H1 (cell line): ENCODE data around the gene CSAG1. TPM values are rescaled to one million over a fixed set of nuclear protein-coding genes. Genes with fewer than 3 reads are reported as not detected.
"Not testable (repeated sequence)": the region's sequence is repeated elsewhere in the genome, so short reads cannot be mapped to it uniquely, and the experiment has no call there.

ENCODE experiments used
- CTCF ChIA-PET: fragments of 300-600 bp; sonication (Branson Sonifier 250); formaldehyde crosslinking; loops from one replicate; lab custom pipeline; 2021; ENCODE audit not compliant: partially characterized antibody; lab: Charles Lee
- POLR2A ChIA-PET: fragments of 300-600 bp; sonication (Branson Sonifier 250); formaldehyde crosslinking; loops from one replicate; lab custom pipeline; 2021; ENCODE audit warnings: inconsistent platforms; ENCODE audit not compliant: partially characterized antibody; lab: Charles Lee
- DNase-seq, 2 experiments: peaks; one replicate each; pipeline versions ENCODE4 v3.0.0 to v3.0.0-alpha.2; 2010 to 2022; ENCODE audit warnings: low spot score in 2 of 2, low read depth in 1 of 2, mixed read lengths in 1 of 2
- FAIRE-seq: peaks from 2 replicates; lab custom pipeline; 2011; peaks lifted over from hg19 to GRCh38; lab: Jason Lieb, UNC
- H2AFZ ChIP-seq: 2 replicates; pipeline ENCODE4 v1.8.1; 2012; ENCODE audit warnings: low read length, inconsistent platforms
- H2AK5ac ChIP-seq: 2 replicates; pipeline ENCODE4 v1.6.1; 2013; ENCODE audit warnings: low read depth, low read length
- H2BK120ac ChIP-seq: replicated peaks from 2 replicates; pipeline ENCODE3; 2013; ENCODE audit warnings: low read depth, low read length, inconsistent platforms
- H2BK12ac ChIP-seq: 2 replicates; pipeline ENCODE4 v1.6.1; 2013; ENCODE audit warnings: low read depth, low read length
- H2BK15ac ChIP-seq: 2 replicates; pipeline ENCODE4 v1.6.1; 2013; ENCODE audit warnings: low read length
- H2BK20ac ChIP-seq: 2 replicates; pipeline ENCODE4 v1.6.1; 2013; ENCODE audit warnings: low read length
- H2BK5ac ChIP-seq: 2 replicates; pipeline ENCODE4 v1.6.1; 2013; ENCODE audit warnings: low read depth, low read length
- H3K14ac ChIP-seq: 2 replicates; pipeline ENCODE4 v1.6.1; 2013; ENCODE audit warnings: inconsistent platforms; ENCODE audit not compliant: insufficient read length
- H3K18ac ChIP-seq: 2 replicates; pipeline ENCODE4 v1.6.1; 2013; ENCODE audit warnings: low read length; ENCODE audit errors: extremely low read depth
- H3K23ac ChIP-seq: 2 replicates; pipeline ENCODE4 v1.6.1; 2013; ENCODE audit warnings: inconsistent platforms; ENCODE audit not compliant: insufficient read length
- H3K23me2 ChIP-seq: 2 replicates; pipeline ENCODE4 v1.6.1; 2013; ENCODE audit warnings: low read depth, low read length
- H3K27ac ChIP-seq: 2 replicates; pipeline ENCODE4 v1.6.1; 2011; ENCODE audit warnings: low read depth, low read length, inconsistent platforms
- H3K27me3 ChIP-seq, 4 experiments: replicated peaks in 1 of 4; 1 replicate in 1 of 4; 2 replicates in 3 of 4; pipeline versions ENCODE4 v1.6.1 to v1.8.1; 2011 to 2013; ENCODE audit warnings: low read length in 3 of 4, mild to moderate bottlenecking in 3 of 4, inconsistent platforms in 2 of 4, mixed read lengths in 2 of 4, moderate library complexity in 1 of 4; ENCODE audit not compliant: control insufficient read depth in 3 of 4, insufficient read depth in 3 of 4; ENCODE audit errors: extremely low read depth in 1 of 4
- H3K36me3 ChIP-seq, 4 experiments: 2 replicates each; pipeline versions ENCODE4 v1.6.1 to v1.8.1; 2011 to 2013; ENCODE audit warnings: mild to moderate bottlenecking in 4 of 4, low read length in 3 of 4, moderate library complexity in 2 of 4, control low read depth in 1 of 4, inconsistent platforms in 1 of 4; ENCODE audit not compliant: insufficient read depth in 4 of 4, control insufficient read depth in 2 of 4
- H3K4ac ChIP-seq: replicated peaks from 2 replicates; pipeline ENCODE3; 2013; ENCODE audit warnings: low read length, low read depth, mixed read lengths, inconsistent platforms; ENCODE audit not compliant: insufficient read length
- H3K4me1 ChIP-seq, 4 experiments: replicated peaks in 1 of 4; 1 replicate in 1 of 4; 2 replicates in 3 of 4; pipeline versions ENCODE4 v1.6.1 to v1.8.1; 2011 to 2013; ENCODE audit warnings: low read length in 3 of 4, inconsistent platforms in 2 of 4, mixed read lengths in 1 of 4; ENCODE audit not compliant: insufficient read depth in 4 of 4, control insufficient read depth in 3 of 4
- H3K4me2 ChIP-seq, 2 experiments: 2 replicates each; pipeline versions ENCODE4 v1.6.1 to v1.8.1; 2011 to 2013; ENCODE audit warnings: low read depth in 2 of 2, low read length in 2 of 2, control low read depth in 1 of 2, inconsistent platforms in 1 of 2, mild to moderate bottlenecking in 1 of 2; ENCODE audit not compliant: insufficient read depth in 1 of 2
- H3K4me3 ChIP-seq, 4 experiments: fragments of 200-600, 300-600 bp in 1 of 4; sonication (generic), shearing (Covaris generic), sonication (Bioruptor Twin) in 1 of 4; 2 replicates each; pipeline versions ENCODE4 v1.5.1 to v1.8.1; 2011 to 2016; ENCODE audit warnings: low read length in 4 of 4, low read depth in 3 of 4, control low read depth in 2 of 4, inconsistent platforms in 2 of 4, mild to moderate bottlenecking in 2 of 4, mixed read lengths in 1 of 4, moderate library complexity in 1 of 4; ENCODE audit not compliant: insufficient read depth in 2 of 4; ENCODE audit errors: extremely low read depth in 1 of 4
- H3K56ac ChIP-seq: replicated peaks from 2 replicates; pipeline ENCODE3; 2013; ENCODE audit warnings: low read depth, mild to moderate bottlenecking, mixed read lengths, low read length, inconsistent platforms; ENCODE audit not compliant: insufficient read length
- H3K79me1 ChIP-seq: 2 replicates; pipeline ENCODE4 v1.6.1; 2013; ENCODE audit warnings: low read depth, low read length, control low read depth
- H3K79me2 ChIP-seq, 2 experiments: 2 replicates each; pipeline versions ENCODE4 v1.6.1 to v1.8.1; 2012 to 2013; ENCODE audit warnings: low read length in 2 of 2, mild to moderate bottlenecking in 2 of 2, inconsistent platforms in 1 of 2; ENCODE audit not compliant: insufficient read depth in 2 of 2, control insufficient read depth in 1 of 2
- H3K9ac ChIP-seq, 4 experiments: replicated peaks in 1 of 4; 1 replicate in 1 of 4; 2 replicates in 3 of 4; pipeline versions ENCODE4 v1.6.1 to v1.8.1; 2011 to 2013; ENCODE audit warnings: low read depth in 3 of 4, low read length in 3 of 4, control low read depth in 2 of 4, mild to moderate bottlenecking in 2 of 4, moderate library complexity in 2 of 4, inconsistent platforms in 1 of 4; ENCODE audit errors: extremely low read depth in 1 of 4
- H3K9me3 ChIP-seq, 2 experiments: 2 replicates each; pipeline versions ENCODE4 v1.6.1 to v1.8.1; 2012 to 2013; ENCODE audit warnings: mild to moderate bottlenecking in 2 of 2, moderate library complexity in 2 of 2, control low read depth in 1 of 2, inconsistent platforms in 1 of 2, low read depth in 1 of 2, low read length in 1 of 2, mixed read lengths in 1 of 2; ENCODE audit not compliant: insufficient read depth in 2 of 2
- H4K20me1 ChIP-seq, 2 experiments: replicated peaks in 1 of 2; 2 replicates each; pipeline versions ENCODE3 to v1.8.1; 2011 to 2013; ENCODE audit warnings: inconsistent platforms in 2 of 2, low read length in 2 of 2, mild to moderate bottlenecking in 1 of 2; ENCODE audit not compliant: insufficient read depth in 2 of 2, control insufficient read depth in 1 of 2
- H4K5ac ChIP-seq: 2 replicates; pipeline ENCODE4 v1.6.1; 2013; ENCODE audit warnings: low read length, low read depth, mixed read lengths, inconsistent platforms; ENCODE audit not compliant: insufficient read length
- H4K8ac ChIP-seq: 2 replicates; pipeline ENCODE4 v1.8.0; 2013; ENCODE audit warnings: mild to moderate bottlenecking, moderate library complexity, low read length, inconsistent platforms; ENCODE audit not compliant: insufficient read depth; ENCODE audit errors: extremely low read depth
- H4K91ac ChIP-seq: replicated peaks from 2 replicates; pipeline ENCODE3; 2013; ENCODE audit warnings: low read length, mixed read lengths, inconsistent platforms; ENCODE audit not compliant: insufficient read length
- WGBS, 2 experiments: shearing (Covaris generic) in 1 of 2; methylation state at CpG; one replicate each; pipeline versions ENCODE4 v1.1.6 to v1.1.7; 2013 to 2015; ENCODE audit warnings: low lambda C conversion rate in 2 of 2, mixed read lengths in 2 of 2, inconsistent platforms in 1 of 2, low coverage in 1 of 2, missing lambda C conversion rate in 1 of 2; ENCODE audit not compliant: insufficient replicate concordance in 2 of 2, insufficient coverage in 1 of 2, insufficient read length in 1 of 2; ENCODE audit errors: extremely low coverage in 1 of 2, missing lambda C conversion rate in 1 of 2; 5-methylcytosine and 5-hydroxymethylcytosine counted together
- polyA plus RNA-seq, 7 experiments: library from polyadenylated mRNA; depleted of rRNA in 3 of 7; stranded (reverse) in 5 of 7; unstranded in 2 of 7; fragments of >200 nt in 5 of 7; fragments of 200-250 nt in 2 of 7; gene quantifications; 1 replicate in 5 of 7; 2 replicates in 1 of 7; 4 replicates in 1 of 7; pipeline versions ENCODE4 v1.2.1 to v1.2.3, GENCODE V29; 2011 to 2013; ENCODE audit warnings: missing spikeins in 2 of 7, mixed read lengths in 2 of 7
- total RNA-seq: library from RNA; stranded (reverse); fragmentation: NEBNext Ultra II Directional; extraction: Animal tissue kit (Norgen Biotek cat#: 25700); gene quantifications from 2 replicates; pipeline ENCODE4 v1.2.1, GENCODE V29; 2021

CSAG1 gene
- total and polyA plus RNA-seq, 2 of the 8 experiments (the other 6 are each of a cell fraction or from before 2014, with no cell fraction given), result not detected

GRCh38 chrX:152697952-152698931 lies 35.3 kb downstream of the CSAG1 start, which contains the start of gene MAGEA3:
Gene MAGEA3 (plus strand): TSS chrX:152698794. CDS start chrX:152700833, 2,039 bp downstream.
- H2BK5ac ChIP-seq, H3K14ac ChIP-seq, H2AK5ac ChIP-seq, DNase-seq, H2BK12ac ChIP-seq, H3K9ac ChIP-seq, H2BK120ac ChIP-seq, H4K8ac ChIP-seq, H2BK15ac ChIP-seq, H3K18ac ChIP-seq, H3K56ac ChIP-seq, H2AFZ ChIP-seq, H3K23me2 ChIP-seq, H3K4me1 ChIP-seq, H3K4me3 ChIP-seq, H3K79me1 ChIP-seq, H3K9me3 ChIP-seq, CTCF ChIA-PET, H3K23ac ChIP-seq, H3K27ac ChIP-seq, H3K4me2 ChIP-seq, H3K27me3 ChIP-seq, H2BK20ac ChIP-seq, H4K20me1 ChIP-seq, H3K36me3 ChIP-seq, H4K5ac ChIP-seq, H3K79me2 ChIP-seq, H3K4ac ChIP-seq, POLR2A ChIA-PET, H4K91ac ChIP-seq, FAIRE-seq: not testable (repeated sequence)
- no CpG with 5 or more reads among the region's 34 CpGs for WGBS, 2 experiments
